GM19438 (cell line): ENCODE measurements around the gene ACSM6.
A peak's percentile ranks its signal among the peaks of the same experiment; 100 is the strongest.

ENCODE experiments used
- ATAC-seq: cut with Tn5 transposase; IDR thresholded peaks from one replicate; pipeline ENCODE4 v1.9.1; 2021; ENCODE audit warnings: low read depth; ENCODE audit not compliant: unreplicated experiment

ACSM6 gene

DNA sequence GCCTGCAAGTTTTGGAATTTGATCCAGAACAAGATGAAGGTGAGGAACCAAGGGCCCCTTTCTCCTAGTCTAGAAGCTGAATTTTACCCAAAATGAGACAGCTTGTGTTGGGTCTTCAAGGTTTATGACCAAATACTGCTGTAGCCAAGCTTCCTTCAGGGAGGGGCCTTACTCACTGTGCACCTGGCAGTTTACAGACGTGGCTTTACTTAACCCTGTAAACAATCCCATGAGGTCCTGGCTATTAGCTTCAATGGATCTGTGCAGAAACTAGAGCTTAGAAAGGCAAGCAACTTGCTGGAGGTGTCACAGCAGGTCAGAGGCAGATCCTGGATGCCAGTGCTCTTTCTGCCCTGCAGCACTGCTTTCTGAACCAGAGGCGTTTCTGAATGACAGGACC, 50.1 kb downstream of the ACSM6 start:
- no peak for ATAC-seq

DNA sequence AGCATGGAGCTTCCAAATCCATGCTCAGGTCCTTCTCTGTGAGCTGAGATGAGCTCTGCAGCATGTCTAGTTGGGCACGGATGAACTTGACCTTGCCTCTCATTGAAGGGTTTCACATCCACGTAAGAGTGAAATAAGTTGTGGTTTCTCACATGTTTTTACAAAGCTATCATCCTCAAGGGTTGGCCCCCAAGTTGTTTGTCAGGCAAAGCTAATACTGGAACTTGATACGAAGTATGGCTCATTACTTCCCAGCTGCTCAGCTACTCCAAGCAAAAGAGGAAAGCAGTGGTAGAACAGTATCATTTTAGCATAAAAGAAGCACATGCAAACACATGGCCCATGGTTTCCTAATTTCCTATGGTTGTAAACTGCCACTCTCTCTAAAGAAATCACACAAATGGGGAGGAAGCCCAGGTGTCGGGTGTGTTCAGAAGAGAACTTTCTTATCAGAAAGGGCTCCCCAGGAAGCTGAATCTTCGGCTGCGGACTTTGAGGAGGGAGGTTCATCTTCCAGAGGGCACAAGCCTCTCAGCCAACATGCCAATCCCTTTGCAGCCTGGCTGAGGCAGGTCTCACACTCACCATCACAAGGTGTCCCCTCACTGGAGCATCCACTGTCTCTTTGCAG, 51.5 kb downstream of the ACSM6 start:
- ATAC-seq: peak; percentile 82

DNA sequence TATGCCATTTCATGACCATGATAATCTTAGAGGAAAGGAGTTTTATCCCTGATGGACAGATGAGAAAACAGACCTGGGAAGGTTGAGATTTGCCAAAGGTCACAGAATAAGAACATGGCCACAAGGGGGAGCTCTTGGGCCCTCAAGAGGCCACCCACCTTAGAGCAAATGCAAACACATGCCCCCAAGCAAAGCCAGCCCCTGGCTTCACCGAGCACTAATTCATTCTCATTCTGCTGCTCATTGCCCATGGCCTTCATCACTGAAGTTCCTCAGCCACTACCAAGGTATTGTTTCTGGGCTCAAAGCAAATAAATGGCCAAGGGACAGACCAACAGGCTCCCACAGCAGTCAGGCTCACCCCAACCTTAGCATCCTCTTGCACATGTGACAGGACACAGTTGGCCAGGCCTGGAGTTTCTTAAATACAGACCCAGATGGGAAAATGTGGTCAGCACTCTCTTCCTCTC, 52.6 kb downstream of the ACSM6 start:
- no peak for ATAC-seq

DNA sequence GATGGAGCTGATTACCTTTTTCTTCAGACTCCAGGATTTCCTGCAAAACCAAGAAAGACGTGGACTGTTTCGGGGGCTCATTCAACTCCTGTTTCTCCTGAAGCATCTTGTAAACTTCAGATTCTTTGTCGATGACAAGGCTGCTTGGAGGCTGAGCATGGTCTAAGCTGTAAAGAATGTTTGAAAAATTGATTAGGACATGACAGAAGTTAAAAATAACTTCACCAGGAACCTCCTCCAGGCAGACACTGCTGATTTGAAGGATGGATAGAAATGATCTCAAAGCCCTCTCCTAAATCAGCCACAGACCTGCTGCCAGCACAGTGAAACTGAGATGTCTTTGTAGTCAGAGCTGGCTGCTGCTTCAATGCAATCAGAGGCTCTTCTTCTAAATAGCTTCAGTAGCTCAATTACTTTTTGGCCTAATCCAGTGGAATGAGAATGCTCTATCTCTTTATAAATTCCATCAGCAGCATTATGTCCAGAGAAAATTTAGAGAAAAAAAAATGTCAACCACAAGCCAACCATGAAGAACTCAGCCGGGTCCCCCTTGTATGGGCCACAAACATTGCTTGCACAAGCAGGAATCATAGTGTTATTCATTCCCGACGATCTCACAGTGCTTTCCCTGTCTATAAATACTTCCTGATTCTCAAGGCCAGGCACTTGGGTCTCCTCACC, 53.3 kb downstream of the ACSM6 start:
- ATAC-seq: no peak

DNA sequence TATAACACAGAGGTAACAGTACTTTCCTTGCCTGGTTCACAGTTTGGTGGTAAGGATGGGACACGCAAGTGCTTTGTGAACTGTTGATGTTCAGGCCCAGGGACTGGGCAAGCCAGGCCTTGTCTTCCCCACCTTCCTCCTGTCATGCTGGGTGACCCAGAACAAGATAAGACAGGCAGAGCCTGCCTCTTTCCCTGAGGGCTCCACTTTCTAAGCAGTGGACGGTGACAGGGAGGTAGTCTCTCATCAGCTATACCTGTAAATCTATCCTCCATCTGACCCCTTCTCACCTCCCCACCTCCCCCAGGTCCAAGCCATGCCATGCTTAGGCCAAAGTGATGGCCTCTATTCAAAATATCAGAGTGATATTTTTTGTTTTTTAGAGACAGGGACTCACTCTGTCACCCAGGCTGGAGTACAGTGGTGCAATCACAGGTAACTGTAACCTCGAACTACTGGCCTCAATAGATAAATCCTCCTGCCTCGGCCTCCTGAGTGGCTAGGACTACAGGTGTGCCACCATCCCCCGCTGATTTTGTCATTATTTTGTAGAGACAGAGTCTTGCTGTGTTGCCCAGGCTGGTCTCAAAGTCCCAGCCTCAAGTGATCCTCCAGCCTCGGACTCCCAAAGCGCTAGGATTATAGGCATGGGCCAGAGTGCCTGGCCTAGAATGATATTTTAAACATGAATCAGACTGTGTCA, 54.0 kb downstream of the ACSM6 start:
- no peak for ATAC-seq

DNA sequence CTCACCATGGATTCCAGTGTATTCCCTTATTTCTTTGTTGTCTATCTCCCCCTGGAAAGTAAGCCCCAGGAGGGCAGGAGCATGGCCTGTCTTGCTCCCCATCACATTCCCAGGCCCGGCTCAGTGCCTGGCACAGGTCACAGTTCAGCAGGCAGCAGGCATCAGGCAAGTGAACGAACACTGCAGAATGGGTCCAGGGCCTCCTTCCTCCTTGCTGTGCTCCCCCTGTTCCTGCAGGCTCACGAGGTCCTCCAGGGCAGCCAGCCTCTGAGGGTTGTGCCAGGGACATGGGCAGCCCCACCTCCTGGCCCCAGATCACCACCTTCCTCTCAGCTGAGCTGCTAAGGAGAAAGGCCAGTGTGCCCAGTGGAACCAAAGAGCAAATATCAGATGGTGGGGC, 55.0 kb downstream of the ACSM6 start:
- ATAC-seq: no peak

DNA sequence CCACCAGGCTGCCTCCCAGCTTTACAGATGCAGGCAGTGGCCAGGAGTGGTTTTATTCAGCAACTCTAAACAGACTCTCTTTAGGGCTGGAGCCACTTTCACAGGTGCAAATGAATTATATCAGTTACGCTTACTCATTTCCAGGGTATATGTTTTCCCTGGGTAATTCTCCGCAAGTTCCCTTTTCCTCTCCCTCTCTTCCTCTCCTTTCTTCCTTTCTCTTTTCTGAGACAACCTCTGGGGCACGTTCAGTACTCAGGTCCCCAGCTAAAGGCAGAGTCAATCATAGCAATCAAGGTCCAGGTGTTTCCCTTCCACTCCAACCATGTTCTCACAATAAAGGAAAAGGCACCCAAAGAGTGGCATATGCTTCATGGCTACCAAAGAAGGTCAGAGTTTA, 55.4 kb downstream of the ACSM6 start:
- ATAC-seq: no peak

DNA sequence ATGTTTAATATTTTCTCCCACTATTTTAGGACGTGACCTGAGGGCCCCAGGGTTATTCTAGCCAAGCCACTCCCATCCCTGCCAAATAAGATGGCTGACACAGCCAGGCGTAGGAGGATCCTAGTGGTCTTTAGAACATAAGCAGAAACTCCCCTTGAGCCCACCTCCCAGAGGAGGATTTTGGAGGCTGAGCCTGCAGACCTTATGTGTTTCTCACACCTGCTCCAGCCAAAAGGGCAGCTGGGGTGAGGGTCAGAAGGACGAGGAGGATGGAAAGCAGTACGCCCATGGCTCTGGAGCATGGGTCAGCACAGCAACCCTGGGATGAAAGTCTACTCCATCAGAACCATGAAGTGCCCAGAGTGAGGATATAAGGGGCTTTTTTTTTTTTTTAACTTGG, 56.8 kb downstream of the ACSM6 start:
- ATAC-seq: no peak

DNA sequence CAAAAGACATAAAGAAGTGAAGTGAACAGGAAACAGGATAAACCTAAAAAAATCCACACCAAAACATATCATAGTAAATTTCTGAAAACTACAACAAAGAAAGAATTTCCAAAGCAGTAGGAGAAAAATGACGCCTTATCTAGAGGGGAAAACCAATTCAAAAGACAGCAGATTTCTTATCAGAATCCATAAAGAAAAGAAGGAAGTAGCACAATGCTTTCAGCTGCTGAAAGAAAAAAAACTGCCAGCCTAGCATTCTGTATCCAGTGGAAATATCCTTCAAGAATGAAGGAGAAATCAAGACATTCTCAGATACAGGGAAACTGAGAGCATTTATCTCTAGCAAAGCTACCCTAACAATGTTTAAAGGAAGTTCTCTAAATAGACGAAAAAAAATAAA, 59.0 kb downstream of the ACSM6 start:
- ATAC-seq: no peak

DNA sequence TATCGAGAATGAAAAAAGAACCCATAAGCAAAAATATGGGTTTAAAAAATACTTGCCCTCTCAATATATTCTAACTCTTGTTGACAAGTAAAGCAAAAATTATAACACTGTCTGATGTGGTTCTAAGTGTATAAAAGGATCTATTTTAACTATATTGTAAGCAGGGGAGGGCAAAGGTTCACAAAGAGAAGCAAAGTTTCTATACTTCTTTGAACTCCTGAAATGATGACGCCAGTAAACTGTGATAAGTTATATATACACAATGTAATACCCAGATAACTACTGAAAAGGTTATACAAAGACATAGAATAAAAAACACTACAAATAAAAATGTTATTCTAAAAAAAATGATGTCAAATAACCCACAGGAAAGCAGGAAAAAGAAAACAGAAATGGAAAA, 59.6 kb downstream of the ACSM6 start:
- ATAC-seq: no peak

DNA sequence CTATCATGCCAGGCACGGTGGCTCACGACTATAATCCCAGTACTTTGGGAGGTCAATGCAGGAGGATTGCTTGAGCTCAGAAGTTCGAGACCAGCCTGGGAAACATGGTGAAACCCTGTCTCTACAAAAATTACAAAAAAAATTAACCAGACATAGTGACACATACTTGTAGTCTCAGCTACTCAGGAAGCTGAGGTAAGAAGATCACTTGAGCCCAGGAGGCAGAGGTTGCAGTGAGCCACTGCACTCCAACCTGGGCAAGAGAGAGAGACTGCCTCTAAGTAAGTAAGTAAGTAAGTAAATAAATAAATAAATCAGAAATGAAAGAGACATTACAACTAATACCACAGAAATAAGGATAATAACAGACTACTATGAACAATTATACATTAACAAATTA, 60.6 kb downstream of the ACSM6 start:
- ATAC-seq: no peak

DNA sequence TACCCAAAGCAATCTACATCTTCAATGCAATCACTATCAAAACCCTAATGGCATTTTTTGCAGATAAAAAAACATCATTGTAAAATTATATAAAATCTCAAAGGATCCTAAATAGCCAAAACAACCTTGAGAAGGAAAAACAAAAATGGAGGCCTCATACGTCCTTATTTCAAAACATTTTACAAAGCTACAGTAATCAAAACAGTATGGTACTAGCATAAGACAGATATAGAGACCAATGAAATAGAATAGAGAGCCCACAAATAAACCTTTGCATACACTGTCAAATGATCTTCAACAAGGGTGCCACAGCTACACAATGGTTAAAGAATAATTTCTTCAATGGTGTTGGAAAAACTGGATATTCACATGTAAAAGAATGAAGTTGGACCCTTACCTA, 62.2 kb downstream of the ACSM6 start:
- no peak for ATAC-seq

DNA sequence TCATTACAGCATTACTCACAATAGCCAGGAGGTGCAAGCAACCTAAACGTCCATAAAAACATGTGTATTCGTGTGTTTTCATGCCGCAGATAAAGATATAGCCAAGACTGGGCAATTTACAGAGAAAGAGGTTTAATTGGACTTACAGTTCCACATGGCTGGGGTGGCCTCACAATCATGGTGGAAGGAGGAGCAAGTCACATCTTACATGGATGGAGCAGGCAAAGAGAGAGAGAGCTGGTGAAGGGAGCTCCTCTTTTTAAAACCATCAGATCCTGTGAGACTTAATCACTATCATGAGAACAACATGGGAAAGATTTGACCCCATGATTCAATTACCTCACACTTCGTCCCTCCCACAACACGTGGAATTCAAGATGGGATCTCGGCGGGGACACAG, 63.8 kb downstream of the ACSM6 start:
- no peak for ATAC-seq

DNA sequence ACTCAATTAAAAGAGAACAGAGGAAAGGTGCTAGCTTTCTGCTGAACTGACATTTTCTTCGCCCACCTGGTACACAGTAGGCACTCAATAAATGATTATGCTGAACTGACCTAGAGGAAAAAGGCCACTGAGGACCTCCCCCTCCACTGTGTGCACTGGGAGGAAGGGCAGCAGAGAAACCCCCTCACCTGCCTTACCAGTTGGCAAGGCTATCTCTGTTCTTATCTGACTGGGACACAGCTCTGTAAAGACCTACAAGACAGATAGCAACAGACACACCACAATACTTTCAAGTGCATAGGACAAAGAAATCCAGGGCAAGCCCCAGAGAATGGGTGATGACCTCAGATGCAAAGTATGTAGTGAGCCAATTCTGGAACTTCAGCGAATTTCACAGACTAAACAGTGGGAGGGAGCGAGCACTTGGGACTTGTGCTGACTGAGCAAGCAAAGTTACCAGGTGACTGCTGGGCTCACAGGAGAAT, 66.4 kb downstream of the ACSM6 start:
- no peak for ATAC-seq

DNA sequence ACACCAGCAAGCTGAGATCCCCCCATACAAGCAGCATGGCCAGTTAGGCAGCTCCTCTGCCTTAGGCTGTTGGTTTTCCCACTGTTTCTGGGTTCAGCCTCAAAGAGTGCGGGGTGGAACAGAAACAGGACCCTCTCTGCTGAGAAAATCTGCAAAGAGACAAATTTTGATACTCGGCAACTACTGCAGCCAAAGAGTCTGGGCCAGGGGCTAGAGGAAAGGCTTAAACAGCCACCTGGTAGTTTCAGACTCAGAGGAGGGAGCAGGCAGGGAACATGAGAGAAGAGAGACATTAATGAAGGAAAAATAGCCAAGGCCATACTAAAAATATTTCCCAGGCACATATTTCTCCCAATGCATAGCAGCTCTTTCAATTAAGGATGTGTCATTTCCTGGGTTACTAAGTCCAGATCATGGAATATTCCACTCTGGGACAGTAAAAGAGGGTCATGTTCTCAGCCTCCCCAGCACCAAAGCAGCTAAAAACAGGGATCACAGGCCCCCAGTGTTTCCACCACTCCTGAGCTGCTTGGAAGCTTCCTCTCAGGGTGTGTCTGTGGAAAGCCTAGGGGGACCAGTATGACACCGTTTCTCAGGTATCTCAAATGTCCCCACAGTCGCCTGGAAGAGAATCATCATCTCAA, 67.0 kb downstream of the ACSM6 start:
- ATAC-seq: no peak

DNA sequence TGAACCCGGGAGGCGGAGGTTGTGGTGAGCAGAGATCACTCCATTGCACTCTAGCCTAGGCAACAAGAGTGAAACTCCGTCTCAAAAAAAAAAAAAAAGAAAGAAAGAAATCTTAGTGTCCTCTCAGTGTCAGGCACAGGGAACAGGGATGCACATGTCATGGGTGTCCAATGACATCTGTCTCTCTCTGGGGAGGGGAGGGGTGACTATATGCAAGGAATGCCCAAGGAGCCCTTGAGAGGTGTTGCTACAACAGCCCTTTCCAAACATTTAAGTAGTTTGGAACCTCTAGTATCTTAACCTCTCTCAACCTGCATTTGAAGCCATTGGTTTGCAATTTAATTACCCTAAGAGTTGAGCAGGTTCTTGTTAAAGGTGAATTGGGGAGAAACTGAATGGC, 67.9 kb downstream of the ACSM6 start:
- no peak for ATAC-seq

DNA sequence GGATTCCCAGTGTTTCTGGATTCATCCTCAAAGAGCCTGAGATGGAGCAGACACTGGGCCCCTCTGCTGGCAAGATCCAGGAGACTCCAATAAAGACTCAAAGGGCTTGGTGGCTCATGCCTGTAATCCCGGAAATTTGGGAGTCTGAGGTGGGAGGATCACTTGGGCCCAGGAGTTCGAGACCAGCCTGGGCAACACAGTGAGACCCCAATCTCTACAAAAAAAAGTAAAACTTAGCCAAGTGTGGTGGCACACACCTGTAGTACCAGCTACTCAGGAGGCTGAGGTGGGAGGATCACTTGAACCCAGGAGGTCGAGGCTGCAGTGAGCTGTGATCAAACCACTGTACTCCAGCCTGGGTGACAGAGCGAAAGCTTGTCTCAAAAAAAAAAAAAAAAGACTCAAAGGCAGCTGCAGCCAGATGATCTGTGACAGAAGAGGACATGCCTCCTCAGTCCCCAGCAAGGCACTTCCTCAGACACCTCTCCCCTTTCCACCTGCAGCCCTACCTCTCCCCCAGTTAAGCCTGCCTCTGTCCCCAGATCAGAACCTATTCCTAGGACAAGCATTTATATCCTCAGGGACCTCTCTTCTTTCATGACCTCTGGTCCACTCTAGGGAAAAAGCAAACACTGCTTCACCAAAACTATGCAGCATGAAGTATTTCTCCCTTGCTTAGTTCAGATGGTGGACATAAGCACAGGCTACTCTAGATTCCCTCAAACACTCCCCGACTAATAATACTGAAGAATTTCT, 68.9 kb downstream of the ACSM6 start:
- no peak for ATAC-seq

DNA sequence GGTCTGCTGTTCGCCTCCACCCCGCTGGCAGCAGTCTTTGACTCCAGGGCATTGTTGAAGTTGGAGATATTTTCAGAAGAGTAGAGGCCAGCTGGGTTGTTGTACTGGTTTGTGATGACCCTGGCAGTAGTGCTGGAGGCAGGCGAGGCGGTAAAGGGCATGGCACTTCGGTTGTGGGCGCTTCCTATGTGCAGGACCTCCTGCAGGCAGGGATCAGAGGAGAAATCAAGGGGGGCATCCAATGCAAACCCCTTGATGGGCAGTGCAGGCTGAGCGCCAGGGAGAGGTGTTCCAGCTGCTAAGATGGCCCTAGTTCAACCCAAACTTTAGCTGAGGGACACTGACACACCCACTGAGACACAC, 69.8 kb downstream of the ACSM6 start:
- ATAC-seq: no peak

DNA sequence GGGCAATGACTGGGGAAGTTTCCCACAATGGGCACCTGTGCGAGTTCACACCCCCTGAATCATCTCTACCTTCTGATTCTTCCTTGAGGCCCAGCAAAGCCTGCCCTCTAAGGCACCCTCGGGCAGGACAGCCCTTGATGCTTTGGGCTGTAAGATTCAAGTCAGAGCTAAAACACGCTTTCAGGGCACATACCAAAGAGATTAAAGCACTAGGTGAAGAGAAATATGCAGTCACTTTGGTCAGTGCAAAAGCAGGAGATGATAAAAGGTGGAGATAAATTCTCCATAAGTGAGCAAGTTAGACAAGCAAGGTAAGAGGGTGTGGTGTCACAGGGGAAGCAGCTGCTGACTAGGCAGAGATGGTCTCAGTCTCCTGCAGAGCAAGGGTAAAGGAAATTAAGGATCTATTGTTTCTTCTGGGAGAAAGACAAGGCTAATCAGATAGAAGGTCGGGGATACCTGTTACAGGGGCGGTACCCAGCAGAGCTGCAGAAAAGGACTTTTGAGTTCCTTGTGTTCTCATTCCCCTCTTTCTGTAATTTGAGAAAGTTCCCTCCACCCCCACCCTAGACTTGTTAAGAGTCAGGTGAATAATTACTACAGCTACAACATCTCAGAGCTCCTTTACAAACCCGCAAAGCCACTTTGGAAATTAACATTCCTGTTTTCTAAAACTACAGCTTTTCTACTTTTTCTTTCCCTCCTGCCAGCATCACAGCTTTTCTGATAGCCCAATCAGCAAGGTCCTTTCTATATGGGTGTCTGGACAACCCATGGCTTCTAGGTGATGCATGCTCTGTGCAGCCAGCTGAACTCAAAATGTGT, 70.4 kb downstream of the ACSM6 start:
- ATAC-seq: no peak

DNA sequence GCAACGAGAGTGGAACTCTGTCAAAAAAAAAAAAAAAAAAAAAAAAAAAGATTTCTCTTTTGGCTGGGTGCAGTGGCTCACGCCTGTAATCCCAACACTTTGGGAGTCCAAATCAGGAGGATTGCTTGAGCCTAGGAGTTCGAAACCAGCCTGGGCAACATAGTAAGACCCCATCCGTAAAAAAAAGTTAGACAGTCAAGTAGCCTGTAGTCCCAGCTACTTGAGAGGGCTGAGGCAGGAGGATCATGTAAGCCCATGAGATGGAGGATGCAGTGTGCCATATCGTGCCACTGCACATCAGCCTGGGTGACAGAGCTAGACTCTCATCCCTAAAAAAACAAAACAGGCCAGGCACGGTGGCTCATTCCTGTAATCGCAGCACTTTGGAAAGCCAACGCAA, 71.5 kb downstream of the ACSM6 start:
- no peak for ATAC-seq
